Tibial nerve (tissue), 4 donors: ENCODE results near the gene NUP98. TPM values are rescaled to one million over a fixed set of nuclear protein-coding genes. Genes with fewer than 3 reads are reported as not detected.

Experiments used
- DNase-seq, 2 donors: peaks; one replicate each; pipeline ENCODE4 v3.0.0-alpha.2; 2019; ENCODE audit warnings: low spot score in 2 of 2
- H3K27ac ChIP-seq, 4 donors: fragments of 200-600 bp; sonication (generic) in 3 of 4; one replicate each; pipeline ENCODE4 v1.5.1; 2017 to 2019; ENCODE audit warnings: mild to moderate bottlenecking in 1 of 4
- H3K27me3 ChIP-seq, 2 donors: fragments of 200-600 bp; sonication (generic) in 1 of 2; one replicate each; pipeline versions ENCODE4 v1.5.1 to v1.6.0; 2017 to 2019
- H3K36me3 ChIP-seq, 3 donors: fragments of 200-600 bp; sonication (generic); one replicate each; pipeline ENCODE4 v1.5.1; 2018 to 2019
- H3K4me1 ChIP-seq, 4 donors: fragments of 200-600 bp; sonication (generic) in 3 of 4; one replicate each; pipeline ENCODE4 v1.5.1; 2017 to 2019
- H3K4me3 ChIP-seq, 4 donors: fragments of 200-600 bp; sonication (generic) in 3 of 4; one replicate each; pipeline ENCODE4 v1.5.1; 2017 to 2019; ENCODE audit warnings: mild to moderate bottlenecking in 1 of 4, moderate library complexity in 1 of 4
- H3K9me3 ChIP-seq, 4 donors: fragments of 200-600 bp; sonication (generic) in 3 of 4; one replicate each; pipeline ENCODE4 v1.5.1; 2017 to 2019
- EP300 ChIP-seq, 2 donors: sonication (generic); formaldehyde crosslinking; IDR thresholded peaks; one replicate each; pipeline ENCODE4 v1.6.1; 2017; ENCODE audit warnings: antibody characterized with exemption in 2 of 2, mild to moderate bottlenecking in 1 of 2
- POLR2A ChIP-seq, 2 donors: fragments of 450-650 bp; IDR thresholded peaks; one replicate each; pipeline ENCODE4 v1.6.1; 2017; ENCODE audit warnings: antibody characterized with exemption in 2 of 2, mild to moderate bottlenecking in 2 of 2, moderate library complexity in 2 of 2
- WGBS, 2 donors: methylation state at CpG; one replicate each; pipeline ENCODE4 v1.1.5; 2018; 5-methylcytosine and 5-hydroxymethylcytosine counted together
- total RNA-seq, 4 donors: library from RNA; depleted of rRNA; stranded (reverse); fragments of >200 nt; gene quantifications; one replicate each; pipeline ENCODE4 v1.1.0, GENCODE V29; 2016
- TF ChIP-seq, protein P1 (sequence below), 5 experiments: fragments of 200-600 bp in 3 of 5; fragments of 450-650 bp in 2 of 5; sonication (generic) in 3 of 5; IDR thresholded peaks; one replicate each; pipeline ENCODE4 v1.5.1; 2016 to 2019; ENCODE audit warnings: antibody characterized with exemption in 5 of 5, mild to moderate bottlenecking in 3 of 5, moderate library complexity in 2 of 5

Gene NUP98
- total RNA-seq, 4 donors from 2014 or later = 75.3 to 193 (median 115) TPM

- no peak for TF ChIP-seq POLR2A (IDR thresholded peaks at IDR 0.05)
- TF ChIP-seq, protein P1, sequence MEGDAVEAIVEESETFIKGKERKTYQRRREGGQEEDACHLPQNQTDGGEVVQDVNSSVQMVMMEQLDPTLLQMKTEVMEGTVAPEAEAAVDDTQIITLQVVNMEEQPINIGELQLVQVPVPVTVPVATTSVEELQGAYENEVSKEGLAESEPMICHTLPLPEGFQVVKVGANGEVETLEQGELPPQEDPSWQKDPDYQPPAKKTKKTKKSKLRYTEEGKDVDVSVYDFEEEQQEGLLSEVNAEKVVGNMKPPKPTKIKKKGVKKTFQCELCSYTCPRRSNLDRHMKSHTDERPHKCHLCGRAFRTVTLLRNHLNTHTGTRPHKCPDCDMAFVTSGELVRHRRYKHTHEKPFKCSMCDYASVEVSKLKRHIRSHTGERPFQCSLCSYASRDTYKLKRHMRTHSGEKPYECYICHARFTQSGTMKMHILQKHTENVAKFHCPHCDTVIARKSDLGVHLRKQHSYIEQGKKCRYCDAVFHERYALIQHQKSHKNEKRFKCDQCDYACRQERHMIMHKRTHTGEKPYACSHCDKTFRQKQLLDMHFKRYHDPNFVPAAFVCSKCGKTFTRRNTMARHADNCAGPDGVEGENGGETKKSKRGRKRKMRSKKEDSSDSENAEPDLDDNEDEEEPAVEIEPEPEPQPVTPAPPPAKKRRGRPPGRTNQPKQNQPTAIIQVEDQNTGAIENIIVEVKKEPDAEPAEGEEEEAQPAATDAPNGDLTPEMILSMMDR (IDR thresholded peaks at IDR 0.05) = no peak
- TF ChIP-seq EP300 (IDR thresholded peaks at IDR 0.05) = no peak
- H3K27ac ChIP-seq = no peak overlapping the region
- H3K9me3 ChIP-seq = no peaks in the 10 kb centered on the region
- no peak for DNase-seq
- peaks cover 4 to 98% (median 35%) of the 10 kb centered on the region in 3 donors for H3K36me3 ChIP-seq
- H3K4me3 ChIP-seq = no peak overlapping the region
- no peaks in the 10 kb centered on the region for H3K4me1 ChIP-seq
- no peaks in the 10 kb centered on the region for H3K27me3 ChIP-seq
- 92 to 95% methylated on average over 6 of the region's 6 CpGs for WGBS, 2 donors
Measured at GRCh38 chr11:3755151-3755550, 42.2 kb downstream of the NUP98 start.

DNA sequence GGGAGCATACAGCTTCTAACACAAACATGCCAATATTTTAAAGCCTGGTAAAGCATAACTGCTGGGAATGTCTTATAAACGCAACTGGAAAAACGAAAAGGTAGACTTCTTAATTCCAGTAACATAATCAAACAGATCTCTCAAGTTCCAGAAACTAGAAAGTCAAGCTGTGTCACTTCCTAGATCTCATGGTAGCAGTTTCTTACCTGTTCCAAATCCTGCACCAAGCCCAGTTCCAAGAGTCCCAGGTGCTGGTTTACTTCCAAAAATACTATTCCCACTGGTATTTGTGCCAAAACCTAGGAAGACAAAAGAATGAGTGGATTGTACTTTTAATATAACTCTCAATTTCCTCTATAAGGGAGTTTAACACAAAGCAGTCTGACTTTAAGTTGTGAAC lies 44.2 kb downstream of the NUP98 start:
- Histone ChIP-seq H3K4me1 (no peaks in the 10 kb centered on the region), H3K4me3 (no peak overlapping the region), H3K27me3 (no peaks in the 10 kb centered on the region), H3K27ac (no peak overlapping the region), H3K9me3 (no peaks in the 10 kb centered on the region), H3K36me3 (peaks cover 6 to 96% (median 23%) of the 10 kb centered on the region in 3 donors)
- DNase-seq = no peak
- 91 to 95% methylated on average over 2 of the region's 2 CpGs for WGBS, 2 donors
- TF ChIP-seq POLR2A (IDR thresholded peaks at IDR 0.05) (no peak), EP300 (IDR thresholded peaks at IDR 0.05) (no peak)
- TF ChIP-seq, protein P1 (IDR thresholded peaks at IDR 0.05) = no peak

DNA sequence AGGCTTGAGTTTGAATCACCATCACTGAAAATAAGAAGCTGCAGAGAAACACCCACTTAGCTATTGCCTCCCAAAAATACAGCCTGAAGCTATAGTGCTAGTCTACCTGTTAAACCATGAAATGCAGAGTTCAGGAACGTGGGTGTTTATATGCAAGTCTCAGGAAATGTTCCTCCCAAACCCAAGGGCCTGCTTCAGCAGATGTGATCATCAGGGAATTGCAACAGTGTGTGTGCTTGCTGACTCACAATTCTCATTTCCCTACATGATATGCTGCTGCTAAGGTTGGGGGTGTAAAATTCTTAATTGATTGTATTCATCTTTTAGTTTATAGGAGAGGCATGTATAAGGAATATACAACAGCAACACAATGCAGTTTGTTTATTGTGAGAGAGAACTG lies 49.6 kb downstream of the NUP98 start:
- no peaks in the 10 kb centered on the region for H3K27me3 ChIP-seq
- peaks cover 8 to 92% (median 14%) of the 10 kb centered on the region in 3 donors for H3K36me3 ChIP-seq
- no peaks in the 10 kb centered on the region for H3K9me3 ChIP-seq
- H3K4me1 ChIP-seq = peaks cover 0 to 4% (median 0%) of the 10 kb centered on the region in 4 donors
- no peak overlapping the region for H3K27ac ChIP-seq
- WGBS, 2 donors = 63 to 71% methylated on average over 1 of the region's 1 CpG
- H3K4me3 ChIP-seq = no peak overlapping the region
- TF ChIP-seq EP300 (IDR thresholded peaks at IDR 0.05) = no peak
- TF ChIP-seq, protein P1 (IDR thresholded peaks at IDR 0.05) = no peak
- no peak for TF ChIP-seq POLR2A (IDR thresholded peaks at IDR 0.05)
- DNase-seq = no peak

DNA sequence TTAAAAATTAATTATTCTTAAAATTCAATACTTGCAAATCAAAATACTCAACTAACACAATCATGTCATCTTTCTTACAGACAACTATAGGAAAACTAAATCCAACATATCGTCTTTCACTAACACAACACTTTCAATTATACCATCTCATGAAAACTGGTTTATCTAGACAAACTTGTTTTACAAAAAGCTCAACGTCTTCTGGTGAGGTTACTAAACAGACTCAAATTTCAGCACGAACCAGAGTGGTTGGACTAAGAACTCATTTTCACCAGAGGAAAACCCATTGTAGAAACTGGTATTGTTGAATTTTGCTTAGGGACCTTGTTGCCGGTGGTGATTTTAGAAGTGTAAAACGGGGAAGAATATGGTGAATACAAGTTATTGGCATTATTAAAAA lies 52.2 kb downstream of the NUP98 start:
- H3K4me3 ChIP-seq = no peak overlapping the region
- no peak for DNase-seq
- TF ChIP-seq EP300 (IDR thresholded peaks at IDR 0.05) (no peak), POLR2A (IDR thresholded peaks at IDR 0.05) (no peak)
- TF ChIP-seq, protein P1 (IDR thresholded peaks at IDR 0.05) = no peak
- H3K36me3 ChIP-seq = peaks cover 0 to 92% (median 7%) of the 10 kb centered on the region in 3 donors
- no peaks in the 10 kb centered on the region for H3K9me3 ChIP-seq
- H3K4me1 ChIP-seq = peaks cover 0 to 4% (median 0%) of the 10 kb centered on the region in 4 donors
- 88 to 92% methylated on average over 5 of the region's 5 CpGs for WGBS, 2 donors
- no peaks in the 10 kb centered on the region for H3K27me3 ChIP-seq
- H3K27ac ChIP-seq = no peak overlapping the region

- WGBS, 2 donors = 96 to 97% methylated on average over 1 of the region's 1 CpG
- no peaks in the 10 kb centered on the region for H3K27me3 ChIP-seq
- H3K9me3 ChIP-seq = no peaks in the 10 kb centered on the region
- TF ChIP-seq, protein P1 (IDR thresholded peaks at IDR 0.05) = no peak
- TF ChIP-seq POLR2A (IDR thresholded peaks at IDR 0.05) = no peak
- TF ChIP-seq EP300 (IDR thresholded peaks at IDR 0.05) = no peak
- no peak overlapping the region for H3K4me3 ChIP-seq
- DNase-seq = no peak
- H3K4me1 ChIP-seq = peaks cover 0 to 15% (median 0%) of the 10 kb centered on the region in 4 donors
- H3K36me3 ChIP-seq = peaks cover 0 to 78% (median 5%) of the 10 kb centered on the region in 3 donors
- peak overlapping the region in 1 of 4 donors; percentile 23 for H3K27ac ChIP-seq
Measured at GRCh38 chr11:3738723-3739122, 58.6 kb downstream of the NUP98 start.
